ENCODE results near the gene GATM. TPM values are rescaled to one million over a fixed set of nuclear protein-coding genes. Genes with fewer than 3 reads are reported as not detected.

The GATM gene
- total RNA-seq, 1 experiment from 2014 or later = 9.5 TPM

- Histone ChIP-seq H3K27ac (ENCODE audit: low read depth, low read length, poor library complexity, severe bottlenecking) (no peak overlapping the region), H3K27me3 (replicated peaks; ENCODE audit: insufficient read depth, low read depth, low read length, poor library complexity) (no peaks in the 10 kb centered on the region), H3K36me3 (ENCODE audit: insufficient read depth, low read length, poor library complexity, severe bottlenecking) (peaks cover 90% of the 10 kb centered on the region), H3K4me1 (ENCODE audit: insufficient read depth, low read length, poor library complexity, severe bottlenecking) (no peaks in the 10 kb centered on the region), H3K9me3 (ENCODE audit: low read depth, low read length, poor library complexity, severe bottlenecking) (no peaks in the 10 kb centered on the region), H3K4me3 (ENCODE audit: low read depth, low read length, poor library complexity, severe bottlenecking) (no peak overlapping the region)
- TF ChIP-seq EZH2 (IDR thresholded peaks at IDR 0.05; ENCODE audit: borderline replicate concordance, low read depth, low read length, poor library complexity, severe bottlenecking) (no peak), CTCF (conservative IDR thresholded peaks at IDR 0.05; ENCODE audit: low read depth, low read length) (no peak)
- POLR2A ChIA-PET (ENCODE audit: low non-redundant PET) = no interaction called here
- BruUV-seq (replicated peaks) = no TSS peak
- no peak for DNase-seq (ENCODE audit: low spot score)
- intact Hi-C loops (cut with micrococcal nuclease; ENCODE audit: unreplicated experiment) = no loop called here
- CTCF ChIA-PET = no interaction called here
These were observed 31.3 kb upstream of the GATM start for GRCh38 chr15:45409596-45409995.

GRCh38 chr15:45407786-45408185 is 29.4 kb upstream of the GATM start:
- Histone ChIP-seq H3K9me3 (ENCODE audit: low read depth, low read length, poor library complexity, severe bottlenecking) (no peaks in the 10 kb centered on the region), H3K36me3 (ENCODE audit: insufficient read depth, low read length, poor library complexity, severe bottlenecking) (peaks cover 74% of the 10 kb centered on the region), H3K4me1 (ENCODE audit: insufficient read depth, low read length, poor library complexity, severe bottlenecking) (peaks cover 10% of the 10 kb centered on the region), H3K27ac (ENCODE audit: low read depth, low read length, poor library complexity, severe bottlenecking) (no peak overlapping the region), H3K4me3 (ENCODE audit: low read depth, low read length, poor library complexity, severe bottlenecking) (no peak overlapping the region), H3K27me3 (replicated peaks; ENCODE audit: insufficient read depth, low read depth, low read length, poor library complexity) (no peaks in the 10 kb centered on the region)
- POLR2A ChIA-PET (ENCODE audit: low non-redundant PET) = no interaction called here
- CTCF ChIA-PET = no interaction called here
- TF ChIP-seq CTCF (conservative IDR thresholded peaks at IDR 0.05; ENCODE audit: low read depth, low read length) = no peak
- no peak for TF ChIP-seq EZH2 (IDR thresholded peaks at IDR 0.05; ENCODE audit: borderline replicate concordance, low read depth, low read length, poor library complexity, severe bottlenecking)
- BruUV-seq (replicated peaks) = no TSS peak
- intact Hi-C loops (cut with micrococcal nuclease; ENCODE audit: unreplicated experiment) = no loop called here
- no peak for DNase-seq (ENCODE audit: low spot score)

GRCh38 chr15:45402955-45403877 is 24.9 kb upstream of the GATM start:
- POLR2A ChIA-PET (ENCODE audit: low non-redundant PET) = interaction anchor here (0.6 to 1.5 kb wide), 3 partner anchors 16 to 215 kb away, joined by 3 read pairs; partner anchors contain the start of gene SHF

More at GRCh38 chr15:45402955-45403877, 24.9 kb upstream of the GATM start:
- Histone ChIP-seq H3K4me1 (ENCODE audit: insufficient read depth, low read length, poor library complexity, severe bottlenecking) (peaks cover 17% of the 10 kb centered on the region), H3K36me3 (ENCODE audit: insufficient read depth, low read length, poor library complexity, severe bottlenecking) (peaks cover 32% of the 10 kb centered on the region), H3K4me3 (ENCODE audit: low read depth, low read length, poor library complexity, severe bottlenecking) (peak overlapping the region; percentile 95), H3K27me3 (replicated peaks; ENCODE audit: insufficient read depth, low read depth, low read length, poor library complexity) (no peaks in the 10 kb centered on the region), H3K27ac (ENCODE audit: low read depth, low read length, poor library complexity, severe bottlenecking) (peak overlapping the region; percentile 89), H3K9me3 (ENCODE audit: low read depth, low read length, poor library complexity, severe bottlenecking) (no peaks in the 10 kb centered on the region)
- TF ChIP-seq EZH2 (IDR thresholded peaks at IDR 0.05; ENCODE audit: borderline replicate concordance, low read depth, low read length, poor library complexity, severe bottlenecking) (no peak), CTCF (conservative IDR thresholded peaks at IDR 0.05; ENCODE audit: low read depth, low read length) (no peak)
- no TSS peak for BruUV-seq (replicated peaks)
- CTCF ChIA-PET = interaction anchor here (1.1 to 1.8 kb wide), 2 partner anchors 55 to 240 kb away, joined by 3 to 6 read pairs; no protein-coding TSS in a partner anchor
- DNase-seq (ENCODE audit: low spot score) = peak; percentile 10
- intact Hi-C loops (cut with micrococcal nuclease; ENCODE audit: unreplicated experiment) = loop anchor here (5.0 kb wide), 1 partner anchor 241 kb away; no protein-coding TSS in a partner anchor
